ENCODE data around the gene PAQR8.
"Not testable (repeated sequence)": the region's sequence is repeated elsewhere in the genome, so short reads cannot be mapped to it uniquely, and the experiment has no call there.

PAQR8 gene

DNA sequence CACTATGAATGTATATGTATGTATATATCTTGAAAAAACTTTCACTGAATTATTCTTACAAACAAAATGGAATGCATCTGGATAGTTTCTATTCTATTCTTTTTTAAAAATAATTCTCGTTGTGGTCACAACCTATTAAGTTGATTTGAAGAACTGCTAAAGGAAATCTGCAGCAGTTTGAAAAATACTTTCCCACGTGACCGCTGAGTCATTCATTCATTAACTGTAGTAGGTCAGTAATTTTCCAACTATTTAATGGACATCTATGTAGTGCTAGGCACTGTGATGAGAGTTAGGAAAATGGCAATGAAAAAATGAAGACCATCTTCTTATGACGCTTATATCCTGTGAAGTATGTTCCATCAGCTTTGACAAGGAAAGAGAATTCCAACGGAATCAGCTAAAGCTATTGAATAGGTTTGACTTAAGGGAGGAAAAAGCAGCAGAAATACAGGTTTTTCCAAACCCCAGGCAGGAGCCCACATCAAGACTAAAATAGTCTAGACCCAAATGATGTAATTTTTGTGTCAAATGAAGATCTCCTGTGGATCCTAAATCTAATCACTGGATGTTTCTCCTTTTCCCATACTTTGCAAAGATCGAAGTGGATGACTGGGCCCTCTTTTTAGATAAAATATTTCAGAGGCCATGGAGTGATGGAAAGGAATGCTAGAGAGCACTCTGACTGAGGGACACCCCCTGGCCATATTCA, 54.1 kb downstream of the PAQR8 start:
- no peak for FAIRE-seq

DNA sequence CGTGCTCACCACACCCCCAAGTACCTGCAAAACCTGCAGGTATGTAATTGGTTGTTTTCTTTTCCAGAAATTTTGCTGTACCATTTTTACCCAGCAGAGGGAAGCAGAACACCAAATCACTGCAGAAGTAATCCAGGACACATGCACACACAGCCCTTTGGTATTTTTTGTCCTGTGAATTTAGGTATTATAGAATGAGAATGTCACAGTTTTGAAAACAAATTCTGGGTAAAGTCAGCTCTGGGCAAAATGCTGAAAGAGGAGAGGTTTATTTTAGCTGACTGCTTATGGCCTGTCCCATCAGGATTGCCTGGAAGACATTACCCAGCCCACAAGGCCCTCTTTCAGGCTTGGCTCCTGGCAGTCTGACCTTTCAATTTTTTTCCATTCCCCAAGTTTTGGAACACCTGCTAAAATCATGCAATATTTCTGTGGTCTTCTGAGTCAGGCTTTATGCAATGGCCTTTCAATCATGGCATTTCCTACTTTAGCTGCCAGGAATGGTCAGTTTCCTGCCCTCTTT, 54.7 kb downstream of the PAQR8 start:
- peak; percentile 93 for FAIRE-seq

DNA sequence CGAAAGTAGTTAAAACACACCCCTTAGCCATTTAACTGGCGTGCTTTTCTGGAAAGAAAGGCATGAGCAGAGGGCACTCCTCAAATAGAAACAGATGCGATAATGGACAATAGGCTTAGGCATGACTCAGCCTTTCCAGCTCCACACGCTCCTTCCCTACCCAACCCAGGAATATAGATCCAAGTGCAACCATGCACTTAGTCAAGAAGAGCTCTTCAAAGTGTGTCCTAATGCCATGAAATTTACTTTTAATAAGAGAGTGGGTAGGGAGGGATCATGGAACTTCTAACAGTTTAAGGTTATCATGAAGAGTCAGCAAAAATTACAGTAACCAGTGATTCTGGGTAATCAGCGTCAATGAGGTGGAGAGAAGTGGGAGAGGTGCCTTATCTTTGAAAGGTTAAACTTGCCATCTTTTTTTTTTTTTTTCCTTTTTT, 55.7 kb downstream of the PAQR8 start:
- no peak for FAIRE-seq

DNA sequence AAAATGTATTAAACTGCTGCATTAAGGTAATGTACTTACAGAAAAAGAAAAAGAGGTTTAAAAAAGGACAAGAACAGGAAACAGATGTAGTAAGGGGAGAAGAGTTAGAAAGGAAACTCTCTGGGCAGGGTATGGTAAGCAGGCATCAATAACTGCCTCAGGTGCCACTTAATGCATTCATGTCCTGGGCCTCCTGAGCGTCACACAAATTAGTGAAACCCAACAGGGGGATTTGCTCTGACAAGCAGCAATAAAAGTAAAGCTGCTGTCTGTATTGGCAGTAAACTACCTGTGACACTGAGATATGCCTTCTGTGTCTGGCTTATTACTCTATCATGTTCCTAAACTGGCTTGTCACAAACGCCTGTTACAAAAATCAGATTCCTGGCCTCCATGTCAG, 56.7 kb downstream of the PAQR8 start:
- FAIRE-seq: no peak

DNA sequence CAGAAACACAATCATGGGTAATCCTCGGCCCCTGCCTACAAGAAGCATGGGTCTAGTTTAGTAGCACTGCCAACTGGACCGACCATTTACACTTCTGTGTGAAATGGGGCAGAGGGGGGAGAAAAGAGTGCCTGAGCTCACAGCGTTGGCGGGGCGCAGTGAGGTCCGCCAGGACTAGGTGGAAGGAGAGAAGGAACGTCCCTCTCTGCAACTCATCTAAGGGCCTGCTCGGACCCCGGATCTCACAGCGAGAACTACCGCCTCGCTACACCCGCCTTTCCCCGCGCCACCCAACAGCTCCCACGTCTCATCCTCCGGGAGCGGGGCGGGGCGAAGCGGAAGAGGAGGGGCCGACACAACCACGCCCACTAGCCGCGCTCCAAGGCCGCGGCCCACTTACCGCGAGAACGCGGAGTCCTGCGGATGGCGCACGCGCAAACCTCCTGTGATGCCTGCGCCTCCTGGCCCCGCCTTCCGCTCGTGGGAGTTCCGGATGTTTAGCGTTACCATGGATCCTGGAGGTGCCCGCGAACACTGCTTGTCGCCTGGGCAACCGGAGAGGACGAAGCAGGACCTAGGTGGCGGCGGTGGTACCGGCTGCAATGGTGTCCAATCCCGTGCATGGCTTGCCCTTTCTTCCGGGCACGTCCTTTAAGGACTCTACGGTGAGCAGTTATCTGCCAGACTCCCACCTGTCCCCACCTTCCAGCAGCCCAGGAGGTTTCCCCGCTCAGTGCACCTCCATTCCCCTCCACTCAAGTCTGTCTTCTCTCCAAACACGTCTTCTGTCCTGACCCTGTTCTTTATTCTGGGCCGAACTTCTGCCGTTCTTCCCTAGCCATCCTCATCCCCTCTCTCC, 58.1 kb downstream of the PAQR8 start, which contains the start of gene EFHC1:
Gene EFHC1, plus strand, starts transcription at position 534 of the 859 bp plus-strand sequence. Its CDS starts 69 bp downstream, at position 603.
- peak; percentile 96 for FAIRE-seq

DNA sequence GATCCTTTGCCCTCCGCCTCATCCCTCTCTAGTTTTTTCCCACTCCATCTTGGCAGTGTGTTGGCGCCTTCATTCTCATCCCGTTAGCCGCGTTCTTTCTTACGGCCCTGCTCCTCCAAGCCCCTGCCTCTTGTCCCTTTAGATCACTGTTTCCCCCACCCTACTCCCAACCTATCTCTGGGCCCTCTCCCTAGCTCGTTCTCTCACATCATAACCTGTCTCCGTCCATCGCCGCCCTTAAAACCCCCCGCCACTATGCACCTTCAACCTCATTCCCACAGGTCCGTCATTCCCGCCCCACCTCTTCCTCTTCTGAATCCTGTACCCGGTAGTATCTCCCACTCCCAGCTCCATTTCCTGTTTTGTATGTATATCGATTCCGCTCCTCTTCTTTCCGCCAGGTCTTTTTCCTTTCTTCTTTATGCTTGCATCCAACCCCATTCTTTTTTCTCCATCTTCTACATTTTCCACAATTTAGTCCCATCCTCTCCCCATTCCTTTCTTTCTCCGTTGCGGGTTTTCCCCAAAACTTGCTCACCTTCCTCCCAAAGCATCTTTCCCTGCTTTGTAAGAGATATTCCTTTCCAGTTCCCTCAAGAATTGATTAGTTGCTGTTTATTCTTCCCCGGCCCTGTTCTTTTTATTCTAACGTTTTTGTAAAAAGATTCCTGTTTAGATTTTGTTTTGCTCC, 58.9 kb downstream of the PAQR8 start:
- no peak for FAIRE-seq

DNA sequence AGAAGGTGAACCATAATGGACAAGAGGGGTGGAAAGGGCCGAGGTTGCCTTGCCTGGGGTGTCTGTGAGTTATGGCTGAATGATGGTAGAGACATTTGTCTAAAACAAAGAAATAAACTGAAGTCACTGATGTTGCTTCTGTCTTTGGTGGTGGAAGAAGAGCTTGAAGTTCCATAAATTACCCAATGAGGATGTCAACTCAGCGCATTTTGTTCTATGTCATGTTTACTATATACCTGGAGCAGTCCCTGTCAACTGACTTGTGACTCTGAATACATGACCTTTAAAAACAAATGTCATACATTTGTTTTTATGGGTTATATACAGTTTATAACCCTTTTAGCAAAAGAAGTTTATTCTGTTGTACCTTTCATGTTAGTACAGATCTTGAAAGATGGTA, 60.2 kb downstream of the PAQR8 start:
- no peak for FAIRE-seq

DNA sequence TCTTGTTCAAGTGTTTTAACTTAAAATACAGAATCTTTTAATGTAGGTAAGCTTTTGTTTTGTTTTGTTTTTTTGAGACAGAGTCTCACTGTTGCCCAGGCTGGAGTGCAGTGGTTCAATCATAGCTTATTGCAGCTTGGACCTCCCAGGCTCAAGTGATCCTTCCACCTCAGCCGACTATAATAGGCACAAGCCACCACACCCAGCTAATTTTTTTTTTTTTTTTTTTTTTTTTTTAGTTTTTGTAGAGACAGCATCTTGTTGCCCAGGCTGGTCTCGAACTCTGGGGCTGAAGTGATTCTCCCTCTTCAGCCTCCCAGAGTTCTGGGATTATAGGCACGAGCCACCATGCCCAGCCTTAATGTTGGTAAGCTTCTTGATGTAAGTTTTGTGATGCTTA, 61.5 kb downstream of the PAQR8 start:
- FAIRE-seq: no peak

DNA sequence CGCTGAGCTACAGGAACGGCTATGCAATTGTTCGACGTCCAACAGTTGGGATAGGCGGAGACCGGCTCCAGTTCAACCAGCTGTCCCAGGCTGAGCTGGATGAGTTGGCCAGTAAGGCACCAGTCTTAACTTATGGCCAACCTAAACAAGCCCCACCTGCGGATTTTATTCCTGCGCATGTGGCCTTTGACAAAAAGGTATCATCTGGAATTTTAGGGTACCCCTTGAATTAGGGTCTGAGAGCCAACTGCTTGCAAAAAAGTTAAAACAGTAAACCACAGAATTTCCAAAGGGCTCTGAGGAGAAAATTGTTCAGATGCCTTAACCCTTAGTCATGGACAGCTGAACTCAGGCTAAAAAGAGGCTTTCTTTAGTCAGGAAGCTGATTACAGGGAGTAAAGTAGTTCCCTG, 62.0 kb downstream of the PAQR8 start:
- FAIRE-seq: peak; percentile 99

DNA sequence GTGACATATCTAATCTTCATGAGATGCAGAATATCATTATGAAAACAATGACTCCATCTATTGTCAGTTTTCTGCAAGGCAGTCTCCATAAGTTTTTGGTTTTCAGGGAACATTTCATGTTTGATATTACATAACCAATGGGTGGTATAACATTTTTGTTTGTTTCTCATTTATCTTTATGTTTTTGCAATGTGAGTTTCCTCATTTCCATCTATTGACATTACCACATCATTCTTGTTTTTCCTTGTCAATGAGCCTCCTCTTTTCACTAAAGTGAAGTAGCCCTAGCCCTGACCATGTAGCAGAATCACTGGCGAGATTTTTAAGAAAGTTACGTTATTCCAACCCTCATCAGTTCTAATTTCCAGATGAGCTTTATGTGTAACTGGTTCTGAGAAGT, 62.6 kb downstream of the PAQR8 start:
- no peak for FAIRE-seq

DNA sequence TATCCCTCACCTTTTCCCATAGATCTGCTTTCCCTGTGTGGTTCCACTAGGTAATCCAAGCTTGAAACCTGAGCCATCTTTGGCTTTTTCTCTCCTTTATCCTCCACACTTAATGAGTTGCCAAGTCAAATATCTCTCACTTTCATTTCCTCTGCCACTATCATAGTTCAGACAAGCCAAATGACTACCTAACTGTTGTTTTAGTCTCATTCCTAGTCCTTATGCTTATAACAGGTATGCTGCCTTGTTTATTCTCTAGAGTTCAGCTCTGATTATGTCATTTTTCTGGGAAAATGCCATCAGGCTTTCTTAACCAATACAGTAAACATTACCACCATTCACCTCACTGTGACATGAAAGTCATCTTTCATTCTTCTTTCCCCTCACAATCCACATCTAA, 64.7 kb downstream of the PAQR8 start:
- no peak for FAIRE-seq

DNA sequence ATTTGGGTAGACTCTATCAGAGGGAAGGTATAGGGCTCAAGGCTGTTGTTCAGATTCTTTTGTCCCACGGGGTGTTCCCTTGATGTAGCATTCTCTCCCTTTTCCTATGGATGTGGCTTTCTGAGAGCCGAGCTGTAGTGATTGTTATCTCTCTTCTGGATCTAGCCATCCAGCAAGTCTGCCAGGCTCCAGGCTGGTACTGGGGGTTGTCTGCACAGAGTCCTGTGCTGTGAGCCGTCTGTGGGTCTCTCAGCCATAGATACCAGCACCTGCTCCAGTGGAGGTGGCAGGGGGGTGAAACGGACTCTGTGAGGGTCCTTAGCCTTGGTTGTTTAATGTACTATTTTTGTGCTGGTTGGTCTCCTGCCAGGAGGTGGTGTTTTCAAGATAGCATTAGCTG, 71.3 kb downstream of the PAQR8 start:
- not testable (repeated sequence) for FAIRE-seq

DNA sequence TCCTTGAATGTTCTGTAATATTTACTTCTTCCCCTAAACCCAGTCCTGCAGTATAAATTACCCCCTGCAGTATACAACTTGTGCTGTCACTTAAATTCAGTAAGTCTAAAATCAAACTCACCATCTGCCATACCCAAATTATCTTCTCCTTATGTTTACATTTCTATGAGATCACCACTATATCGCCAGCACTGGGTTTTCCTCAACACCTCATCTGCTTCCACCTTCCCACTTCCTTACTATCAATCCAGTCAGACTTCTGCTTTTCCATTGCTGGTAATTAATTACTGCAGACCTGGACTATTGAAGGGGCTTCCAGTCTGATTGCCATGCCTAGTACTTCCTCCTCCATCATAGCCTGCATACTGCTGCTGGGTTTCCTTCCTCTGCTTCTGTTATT, 73.4 kb downstream of the PAQR8 start:
- FAIRE-seq: no peak

DNA sequence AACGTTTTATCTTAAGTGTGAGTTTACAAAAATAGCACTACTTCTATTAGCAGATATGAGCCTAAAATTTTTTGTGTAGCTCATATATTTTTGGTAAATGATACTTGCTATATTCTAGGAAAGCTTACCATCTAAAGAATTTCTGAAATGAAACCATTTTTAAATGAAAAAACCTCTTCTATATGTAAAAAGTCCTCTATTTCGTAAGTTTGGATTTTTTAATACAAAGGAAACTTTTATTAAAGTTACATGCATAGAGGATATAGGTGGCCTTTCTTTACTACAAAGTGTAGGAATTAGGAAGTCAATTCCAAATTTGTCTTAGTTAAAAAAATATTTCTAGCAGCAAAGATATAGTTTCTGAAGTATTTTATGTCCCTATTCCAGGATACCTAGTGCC, 77.0 kb downstream of the PAQR8 start:
- peak; percentile 27 for FAIRE-seq

DNA sequence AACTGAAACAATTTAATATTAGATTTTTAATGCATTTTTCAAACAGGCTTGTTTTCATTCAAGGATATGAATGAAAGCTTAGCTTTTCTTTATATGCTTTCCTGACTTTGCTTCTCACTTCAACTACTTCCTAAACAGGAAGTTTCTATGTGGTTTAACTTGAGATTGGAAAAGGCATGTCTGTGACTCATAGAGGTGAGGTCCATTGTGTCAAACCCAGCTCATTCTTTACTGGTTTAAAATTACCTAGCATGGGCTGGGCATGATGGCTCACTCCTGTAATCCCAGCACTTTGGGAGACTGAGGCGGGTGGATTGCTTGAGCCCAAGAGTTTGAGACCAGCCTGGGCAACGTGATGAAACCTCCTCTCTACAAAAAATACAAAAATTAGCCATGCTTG, 92.6 kb downstream of the PAQR8 start:
- FAIRE-seq: no peak

DNA sequence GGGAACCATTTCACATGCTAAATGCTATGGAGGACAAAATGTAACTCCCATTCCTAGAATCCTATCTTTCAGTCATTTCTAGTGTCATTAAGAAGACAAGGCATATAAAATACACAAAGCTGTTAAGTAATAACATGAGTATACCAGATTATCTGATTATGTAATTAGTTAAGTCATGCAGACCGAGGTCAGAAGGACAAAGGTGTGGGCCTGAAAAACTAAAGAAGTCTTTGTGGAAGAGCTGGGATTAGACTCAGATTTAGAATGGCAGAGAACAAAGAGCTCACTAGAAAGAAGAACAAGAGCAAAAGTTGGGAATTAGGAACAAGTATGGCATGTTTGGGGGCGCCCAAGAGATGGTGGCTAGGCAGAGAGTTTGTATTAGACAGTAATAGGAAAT, 95.1 kb downstream of the PAQR8 start:
- no peak for FAIRE-seq

Data from A204.1 (cell line).